ENCODE results near the gene TCF4. TPM values are rescaled to one million over a fixed set of nuclear protein-coding genes. Genes with fewer than 3 reads are reported as not detected.

Gene TCF4
- total and polyA plus RNA-seq, 2 donors (not counting 3 experiments of a cell fraction or from before 2014, with no cell fraction given): 183 to 390 TPM

DNA sequence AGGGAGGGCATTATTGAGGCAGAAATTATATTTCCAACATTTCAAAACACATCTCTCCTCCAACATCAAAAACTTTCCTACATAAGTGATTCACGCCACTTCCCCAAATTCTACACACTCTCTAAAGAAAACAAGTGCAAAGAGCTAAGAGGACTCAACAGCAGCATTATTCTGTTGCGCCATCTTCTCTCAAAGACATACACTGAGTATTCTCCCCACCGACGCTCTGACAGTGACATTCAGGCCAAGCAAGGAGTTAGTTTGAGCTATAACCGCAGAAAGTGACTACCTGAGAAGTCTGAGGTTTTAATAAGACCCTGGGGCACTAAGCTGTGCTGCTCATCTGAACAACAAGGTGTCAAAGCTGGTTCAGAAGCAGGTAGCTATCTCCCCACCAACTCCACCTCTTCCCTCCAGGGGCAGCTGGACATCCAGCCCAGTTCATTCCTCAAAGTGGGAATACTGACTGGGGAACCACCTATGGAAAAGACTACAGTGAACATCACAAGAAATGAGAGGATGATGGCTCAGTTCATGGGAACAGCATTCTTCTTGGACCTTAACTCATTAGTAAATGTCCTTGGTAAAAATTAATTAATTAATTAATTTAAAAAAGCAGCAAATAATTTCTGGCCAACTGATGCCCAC, 319.2 kb downstream of the TCF4 start:
- FAIRE-seq: no peak
- TF ChIP-seq MYC (IDR thresholded peaks at IDR 0.05; ENCODE audit: low read depth, low read length) (no peak), POLR2A (IDR thresholded peaks at IDR 0.05; ENCODE audit: low read depth, low read length) (no peak), GATA2 (IDR thresholded peaks at IDR 0.05; ENCODE audit: insufficient read depth, insufficient read length, low read depth, low read length) (no peak), POLR2AphosphoS5 (IDR thresholded peaks at IDR 0.05; ENCODE audit: insufficient read depth, low read depth, low read length) (no peak), FOS (IDR thresholded peaks at IDR 0.05; ENCODE audit: borderline replicate concordance, insufficient read depth, low read length) (no peak), JUN (IDR thresholded peaks at IDR 0.05; ENCODE audit: borderline replicate concordance, insufficient read depth, insufficient read length, low read depth) (no peak), EZH2 (IDR thresholded peaks at IDR 0.05; ENCODE audit: borderline replicate concordance, low read depth, low read length, severe bottlenecking) (no peak)
- TF ChIP-seq, protein P1, sequence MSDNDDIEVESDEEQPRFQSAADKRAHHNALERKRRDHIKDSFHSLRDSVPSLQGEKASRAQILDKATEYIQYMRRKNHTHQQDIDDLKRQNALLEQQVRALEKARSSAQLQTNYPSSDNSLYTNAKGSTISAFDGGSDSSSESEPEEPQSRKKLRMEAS (IDR thresholded peaks at IDR 0.05; ENCODE audit: insufficient read depth, insufficient read length): no peak
- TF ChIP-seq, protein P2, sequence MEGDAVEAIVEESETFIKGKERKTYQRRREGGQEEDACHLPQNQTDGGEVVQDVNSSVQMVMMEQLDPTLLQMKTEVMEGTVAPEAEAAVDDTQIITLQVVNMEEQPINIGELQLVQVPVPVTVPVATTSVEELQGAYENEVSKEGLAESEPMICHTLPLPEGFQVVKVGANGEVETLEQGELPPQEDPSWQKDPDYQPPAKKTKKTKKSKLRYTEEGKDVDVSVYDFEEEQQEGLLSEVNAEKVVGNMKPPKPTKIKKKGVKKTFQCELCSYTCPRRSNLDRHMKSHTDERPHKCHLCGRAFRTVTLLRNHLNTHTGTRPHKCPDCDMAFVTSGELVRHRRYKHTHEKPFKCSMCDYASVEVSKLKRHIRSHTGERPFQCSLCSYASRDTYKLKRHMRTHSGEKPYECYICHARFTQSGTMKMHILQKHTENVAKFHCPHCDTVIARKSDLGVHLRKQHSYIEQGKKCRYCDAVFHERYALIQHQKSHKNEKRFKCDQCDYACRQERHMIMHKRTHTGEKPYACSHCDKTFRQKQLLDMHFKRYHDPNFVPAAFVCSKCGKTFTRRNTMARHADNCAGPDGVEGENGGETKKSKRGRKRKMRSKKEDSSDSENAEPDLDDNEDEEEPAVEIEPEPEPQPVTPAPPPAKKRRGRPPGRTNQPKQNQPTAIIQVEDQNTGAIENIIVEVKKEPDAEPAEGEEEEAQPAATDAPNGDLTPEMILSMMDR (IDR thresholded peaks at IDR 0.05; ENCODE audit: extremely low read depth in 1 of 2, insufficient read depth in 1 of 2, low read depth in 1 of 2, low read length in 2 of 2): no peak
- intact Hi-C loops (cut with micrococcal nuclease): loop anchor here (5.0 to 10.0 kb wide), 3 partner anchors 756 to 1189 kb away; no protein-coding TSS in a partner anchor
- Histone ChIP-seq H3K79me2 (ENCODE audit: control insufficient read depth, insufficient read depth, low read length) (no peaks in the 10 kb centered on the region), H4K20me1 (replicated peaks; ENCODE audit: control insufficient read depth, extremely low read depth, insufficient read depth, low read length) (peaks cover 2% of the 10 kb centered on the region), H3K36me3 (ENCODE audit: control insufficient read depth in 2 of 2, extremely low read depth in 1 of 2, insufficient read depth in 2 of 2, low read length in 2 of 2) (peaks cover 16 to 22% of the 10 kb centered on the region in 2 experiments), H3K9ac (replicated peaks; ENCODE audit: extremely low read depth, insufficient read depth, low read length) (no peak overlapping the region), H3K4me3 (replicated peaks in 1 of 3; ENCODE audit: insufficient read depth in 1 of 3, low read depth in 1 of 3, low read length in 3 of 3) (no peak overlapping the region), H3K4me2 (ENCODE audit: insufficient read depth, low read length) (no peak overlapping the region), H2AFZ (ENCODE audit: low read depth, low read length) (no peak overlapping the region), H3K27me3 (ENCODE audit: control insufficient read depth in 2 of 2, insufficient read depth in 2 of 2, low read length in 2 of 2) (no peaks in the 10 kb centered on the region), H3K9me3 (replicated peaks; ENCODE audit: control insufficient read depth, insufficient read depth, low read length) (no peaks in the 10 kb centered on the region), H3K9me1 (replicated peaks; ENCODE audit: control insufficient read depth, extremely low read depth, insufficient read depth, low read length) (no peaks in the 10 kb centered on the region), H3K4me1 (ENCODE audit: control insufficient read depth, extremely low read depth, insufficient read depth, low read length) (peaks cover 67% of the 10 kb centered on the region), H3K27ac (ENCODE audit: insufficient read depth, low read depth, low read length) (no peak overlapping the region)
- BruUV-seq (replicated peaks): no TSS peak
- CTCF ChIA-PET: interaction anchor here (0.7 to 2.9 kb wide), 7 partner anchors 12 to 1307 kb away, joined by 3 to 14 read pairs (median 4); no protein-coding TSS in a partner anchor
- dilution Hi-C loops (cut with MboI; ENCODE audit: extremely low pct_ligation_motif_present, low sequenced_read_pairs): no loop called here
- no peak for DNase-seq (ENCODE audit: low read depth, low spot score)
- POLR2A ChIA-PET: no interaction called here
